Measurements from ENCODE around the gene PRIM2. TPM values are rescaled to one million over a fixed set of nuclear protein-coding genes. Genes with fewer than 3 reads are reported as not detected.

The PRIM2 gene
- total and polyA plus RNA-seq, 10 of the 15 experiments (the other 5 are each of a cell fraction or from before 2014, with no cell fraction given) = 13.2 to 38.6 (median 25.1) TPM

DNA sequence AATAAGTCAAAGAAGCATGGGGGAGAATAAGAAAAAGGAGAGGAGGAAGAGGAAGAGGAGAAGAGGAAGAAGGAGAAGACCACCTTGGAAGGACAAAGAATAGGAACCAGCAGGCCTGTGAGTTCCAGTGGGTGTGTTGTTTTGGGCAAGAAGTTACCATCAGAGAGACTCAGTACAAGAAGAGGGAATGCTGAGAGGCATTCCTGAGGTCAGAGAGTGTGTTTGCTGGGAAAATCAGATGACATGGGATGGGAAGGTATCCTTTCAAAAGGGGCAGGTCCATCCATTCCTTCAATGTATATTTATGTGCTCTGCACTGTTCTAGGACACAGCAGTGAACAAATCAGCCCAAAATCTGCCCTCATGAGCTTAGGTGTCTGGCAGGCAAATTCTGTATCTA is 40.5 kb upstream of the PRIM2 start:
- Histone ChIP-seq H4K20me1 (ENCODE audit: control insufficient read depth, insufficient read depth) (no peaks in the 10 kb centered on the region), H3K4me1 (ENCODE audit: control insufficient read depth, insufficient read depth, low read length) (no peaks in the 10 kb centered on the region), H3K4me3 (no peak overlapping the region), H3K9me3 (replicated peaks; ENCODE audit: control insufficient read depth, insufficient read depth, low read length) (no peaks in the 10 kb centered on the region), H3K79me2 (ENCODE audit: control insufficient read depth, insufficient read depth, low read length) (no peaks in the 10 kb centered on the region), H3K27me3 (replicated peaks in 1 of 2; ENCODE audit: control insufficient read depth in 2 of 2, insufficient read depth in 2 of 2, low read length in 1 of 2) (no peaks in the 10 kb centered on the region), H3K27ac (ENCODE audit: control insufficient read depth, insufficient read depth) (no peak overlapping the region), H3K36me3 (ENCODE audit: control insufficient read depth in 2 of 2, insufficient read depth in 2 of 2, low read length in 1 of 2) (no peaks in the 10 kb centered on the region), H3K4me2 (ENCODE audit: control insufficient read depth, insufficient read depth) (no peak overlapping the region), H3K9ac (ENCODE audit: control insufficient read depth, insufficient read depth, low read length) (no peak overlapping the region), H2AFZ (ENCODE audit: control insufficient read depth, low read depth, low read length) (no peak overlapping the region)
- intact Hi-C loops (cut with micrococcal nuclease; ENCODE audit: unreplicated experiment) = no loop called here
- POLR2A ChIA-PET = no interaction called here
- in situ Hi-C loops (cut with MboI) = no loop called here
- SMC1A ChIA-PET (ENCODE audit: uncharacterized antibody, unreplicated experiment) = interaction anchor here (1.4 kb wide), 1 partner anchor 11 kb away, joined by 4 read pairs; no protein-coding TSS in a partner anchor
- CTCF ChIA-PET = interaction anchor here (0.6 kb wide), 1 partner anchor 1092 kb away, joined by 3 read pairs; no protein-coding TSS in a partner anchor
- TF ChIP-seq PAX8 (IDR thresholded peaks at IDR 0.05) (no peak), YBX1 (IDR thresholded peaks at IDR 0.05) (no peak), ESRRA (IDR thresholded peaks at IDR 0.05; ENCODE audit: low read length) (no peak), MYB (IDR thresholded peaks at IDR 0.05; ENCODE audit: borderline replicate concordance, low read depth, low read length) (no peak), POLR2A (IDR thresholded peaks at IDR 0.05; ENCODE audit: low read depth, low read length) (no peak), RB1 (IDR thresholded peaks at IDR 0.05; ENCODE audit: borderline replicate concordance) (no peak), CBX3 (IDR thresholded peaks at IDR 0.05; ENCODE audit: borderline replicate concordance, low read depth) (no peak), ASH2L (IDR thresholded peaks at IDR 0.05; ENCODE audit: borderline replicate concordance, low read depth) (no peak), LARP7 (IDR thresholded peaks at IDR 0.05) (no peak), TCF12 (IDR thresholded peaks at IDR 0.05; ENCODE audit: low read depth, low read length) (no peak)
- TF ChIP-seq, protein P1, sequence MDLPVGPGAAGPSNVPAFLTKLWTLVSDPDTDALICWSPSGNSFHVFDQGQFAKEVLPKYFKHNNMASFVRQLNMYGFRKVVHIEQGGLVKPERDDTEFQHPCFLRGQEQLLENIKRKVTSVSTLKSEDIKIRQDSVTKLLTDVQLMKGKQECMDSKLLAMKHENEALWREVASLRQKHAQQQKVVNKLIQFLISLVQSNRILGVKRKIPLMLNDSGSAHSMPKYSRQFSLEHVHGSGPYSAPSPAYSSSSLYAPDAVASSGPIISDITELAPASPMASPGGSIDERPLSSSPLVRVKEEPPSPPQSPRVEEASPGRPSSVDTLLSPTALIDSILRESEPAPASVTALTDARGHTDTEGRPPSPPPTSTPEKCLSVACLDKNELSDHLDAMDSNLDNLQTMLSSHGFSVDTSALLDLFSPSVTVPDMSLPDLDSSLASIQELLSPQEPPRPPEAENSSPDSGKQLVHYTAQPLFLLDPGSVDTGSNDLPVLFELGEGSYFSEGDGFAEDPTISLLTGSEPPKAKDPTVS (IDR thresholded peaks at IDR 0.05; ENCODE audit: low read depth, low read length) = no peak
- TF ChIP-seq, protein P2, sequence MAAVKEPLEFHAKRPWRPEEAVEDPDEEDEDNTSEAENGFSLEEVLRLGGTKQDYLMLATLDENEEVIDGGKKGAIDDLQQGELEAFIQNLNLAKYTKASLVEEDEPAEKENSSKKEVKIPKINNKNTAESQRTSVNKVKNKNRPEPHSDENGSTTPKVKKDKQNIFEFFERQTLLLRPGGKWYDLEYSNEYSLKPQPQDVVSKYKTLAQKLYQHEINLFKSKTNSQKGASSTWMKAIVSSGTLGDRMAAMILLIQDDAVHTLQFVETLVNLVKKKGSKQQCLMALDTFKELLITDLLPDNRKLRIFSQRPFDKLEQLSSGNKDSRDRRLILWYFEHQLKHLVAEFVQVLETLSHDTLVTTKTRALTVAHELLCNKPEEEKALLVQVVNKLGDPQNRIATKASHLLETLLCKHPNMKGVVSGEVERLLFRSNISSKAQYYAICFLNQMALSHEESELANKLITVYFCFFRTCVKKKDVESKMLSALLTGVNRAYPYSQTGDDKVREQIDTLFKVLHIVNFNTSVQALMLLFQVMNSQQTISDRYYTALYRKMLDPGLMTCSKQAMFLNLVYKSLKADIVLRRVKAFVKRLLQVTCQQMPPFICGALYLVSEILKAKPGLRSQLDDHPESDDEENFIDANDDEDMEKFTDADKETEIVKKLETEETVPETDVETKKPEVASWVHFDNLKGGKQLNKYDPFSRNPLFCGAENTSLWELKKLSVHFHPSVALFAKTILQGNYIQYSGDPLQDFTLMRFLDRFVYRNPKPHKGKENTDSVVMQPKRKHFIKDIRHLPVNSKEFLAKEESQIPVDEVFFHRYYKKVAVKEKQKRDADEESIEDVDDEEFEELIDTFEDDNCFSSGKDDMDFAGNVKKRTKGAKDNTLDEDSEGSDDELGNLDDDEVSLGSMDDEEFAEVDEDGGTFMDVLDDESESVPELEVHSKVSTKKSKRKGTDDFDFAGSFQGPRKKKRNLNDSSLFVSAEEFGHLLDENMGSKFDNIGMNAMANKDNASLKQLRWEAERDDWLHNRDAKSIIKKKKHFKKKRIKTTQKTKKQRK (IDR thresholded peaks at IDR 0.05; ENCODE audit: low read depth, low read length) = no peak
- RAD21 ChIA-PET (ENCODE audit: unreplicated experiment) = no interaction called here
- DNase-seq (ENCODE audit: low read depth, low spot score) (no peak), FAIRE-seq (no peak), ATAC-seq (no peak)
- no TSS peak for BruUV-seq (replicated peaks)
